K562 treated with DMSO at 1 percent for 4 hours (cell line): Measurements from ENCODE around the gene PANX3. TPM values are rescaled to one million over a fixed set of nuclear protein-coding genes. Genes with fewer than 3 reads are reported as not detected.

Source experiments
- total RNA-seq: library from RNA; unstranded; fragments of 300-600 nt; gene quantifications from 2 replicates; pipeline ENCODE4 v1.2.3, GENCODE V29; 2022; ENCODE audit not compliant: insufficient read depth

Gene PANX3
- 1.1 and 1.2 TPM in 2 replicates for total RNA-seq

GRCh38 chr11:124611064-124611463 is at the start of gene PANX3:
Gene PANX3 (plus strand): TSS chr11:124611428. CDS start chr11:124611557, 129 bp downstream.

GRCh38 chr11:124569697-124570096 is 41.5 kb upstream of the PANX3 start, which contains the start of gene OR8A1:
Gene OR8A1 (plus strand): TSS chr11:124569997. CDS start chr11:124570120, 123 bp downstream.

GRCh38 chr11:124622531-124623451 is 11.6 kb downstream of the PANX3 start, which contains the start of gene TBRG1:
Gene TBRG1 (plus strand): TSS chr11:124622864. CDS start chr11:124623084, 220 bp downstream.

Other genes with a start within 250 kb of the PANX3 start
- gene OR8B2, start 226.9 kb upstream of the PANX3 start, total RNA-seq, result not detected in 2 replicates
- gene OR8B3, start 212.4 kb upstream of the PANX3 start, total RNA-seq, result not detected in 2 replicates
- gene OR8B4, start 186.6 kb upstream of the PANX3 start, total RNA-seq, result not detected in 2 replicates
- gene OR8B8, start 165.7 kb upstream of the PANX3 start, total RNA-seq, result not detected in 2 replicates
- not detected in 2 replicates for gene OR8B12, start 67.8 kb upstream of the PANX3 start, total RNA-seq
- 0.20 and 0.85 TPM in 2 replicates for gene OR8A1, start 41.4 kb upstream of the PANX3 start, total RNA-seq
- gene TBRG1, start 11.4 kb downstream of the PANX3 start, total RNA-seq, result 27.6 and 32.3 TPM in 2 replicates
- gene SIAE, start 62.3 kb downstream of the PANX3 start, total RNA-seq, result 1.1 and 2.1 TPM in 2 replicates
- gene SPA17, start 62.5 kb downstream of the PANX3 start, total RNA-seq, result 7.8 and 10.6 TPM in 2 replicates
- gene NRGN, start 128.5 kb downstream of the PANX3 start, total RNA-seq, result 5.4 and 8.4 TPM in 2 replicates
- not detected in 2 replicates for gene VSIG2, start 140.8 kb downstream of the PANX3 start, total RNA-seq
- 1.4 and 1.9 TPM in 2 replicates for gene ESAM, start 150.9 kb downstream of the PANX3 start, total RNA-seq
- 2.8 and 4.4 TPM in 2 replicates for gene MSANTD2, start 189.0 kb downstream of the PANX3 start, total RNA-seq